ENCODE results near the gene TM9SF3.

TM9SF3 gene

DNA sequence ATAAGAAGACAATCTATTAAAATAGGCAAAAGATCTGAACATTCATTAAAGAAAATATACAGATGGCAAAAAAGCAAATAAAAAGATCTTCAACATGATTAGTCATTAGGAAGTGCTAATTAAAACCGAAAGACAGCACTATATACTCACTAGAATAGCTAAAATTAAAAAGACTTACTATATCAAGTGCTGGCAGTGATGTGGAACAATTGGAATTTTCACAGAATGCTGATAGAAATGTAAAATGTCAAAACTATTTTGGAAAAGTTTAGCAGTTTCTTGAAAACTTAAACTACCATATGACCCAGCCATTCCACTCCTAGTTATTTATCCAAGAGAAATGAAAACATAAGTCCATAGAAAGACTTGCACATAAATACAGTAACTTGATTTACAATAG, 48.1 kb downstream of the TM9SF3 start:
- no peak for DNase-seq (ENCODE audit: low read depth)
- TF ChIP-seq, protein P1, sequence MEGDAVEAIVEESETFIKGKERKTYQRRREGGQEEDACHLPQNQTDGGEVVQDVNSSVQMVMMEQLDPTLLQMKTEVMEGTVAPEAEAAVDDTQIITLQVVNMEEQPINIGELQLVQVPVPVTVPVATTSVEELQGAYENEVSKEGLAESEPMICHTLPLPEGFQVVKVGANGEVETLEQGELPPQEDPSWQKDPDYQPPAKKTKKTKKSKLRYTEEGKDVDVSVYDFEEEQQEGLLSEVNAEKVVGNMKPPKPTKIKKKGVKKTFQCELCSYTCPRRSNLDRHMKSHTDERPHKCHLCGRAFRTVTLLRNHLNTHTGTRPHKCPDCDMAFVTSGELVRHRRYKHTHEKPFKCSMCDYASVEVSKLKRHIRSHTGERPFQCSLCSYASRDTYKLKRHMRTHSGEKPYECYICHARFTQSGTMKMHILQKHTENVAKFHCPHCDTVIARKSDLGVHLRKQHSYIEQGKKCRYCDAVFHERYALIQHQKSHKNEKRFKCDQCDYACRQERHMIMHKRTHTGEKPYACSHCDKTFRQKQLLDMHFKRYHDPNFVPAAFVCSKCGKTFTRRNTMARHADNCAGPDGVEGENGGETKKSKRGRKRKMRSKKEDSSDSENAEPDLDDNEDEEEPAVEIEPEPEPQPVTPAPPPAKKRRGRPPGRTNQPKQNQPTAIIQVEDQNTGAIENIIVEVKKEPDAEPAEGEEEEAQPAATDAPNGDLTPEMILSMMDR (IDR thresholded peaks at IDR 0.05; ENCODE audit: low read depth, low read length, missing control alignments) = no peak
- H3K4me3 ChIP-seq (ENCODE audit: low read depth, low read length) = no peak overlapping the region
- in situ Hi-C loops (cut with HindIII; ENCODE audit: low sequenced_read_pairs) = no loop called here

DNA sequence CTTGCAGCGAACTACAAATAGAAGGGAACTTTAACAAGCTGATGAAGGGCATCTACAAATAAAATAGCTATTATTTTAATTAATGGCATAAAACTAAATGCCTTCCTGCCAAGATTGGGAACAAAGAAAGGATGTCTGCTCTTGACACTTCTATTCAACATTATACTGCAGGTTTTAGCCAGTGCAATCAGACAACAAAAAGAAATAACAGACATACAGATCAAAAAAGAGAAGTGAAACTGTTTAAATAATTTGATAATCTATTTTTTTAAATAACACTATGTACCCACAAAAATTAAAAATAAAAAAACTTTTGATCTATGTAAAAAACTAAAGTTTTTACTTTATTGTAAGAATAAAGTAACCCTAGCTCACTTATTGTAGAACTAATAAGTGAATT, 50.7 kb downstream of the TM9SF3 start:
- TF ChIP-seq, protein P1 (IDR thresholded peaks at IDR 0.05; ENCODE audit: low read depth, low read length, missing control alignments) = no peak
- H3K4me3 ChIP-seq (ENCODE audit: low read depth, low read length) = no peak overlapping the region
- in situ Hi-C loops (cut with HindIII; ENCODE audit: low sequenced_read_pairs) = no loop called here
- no peak for DNase-seq (ENCODE audit: low read depth)

DNA sequence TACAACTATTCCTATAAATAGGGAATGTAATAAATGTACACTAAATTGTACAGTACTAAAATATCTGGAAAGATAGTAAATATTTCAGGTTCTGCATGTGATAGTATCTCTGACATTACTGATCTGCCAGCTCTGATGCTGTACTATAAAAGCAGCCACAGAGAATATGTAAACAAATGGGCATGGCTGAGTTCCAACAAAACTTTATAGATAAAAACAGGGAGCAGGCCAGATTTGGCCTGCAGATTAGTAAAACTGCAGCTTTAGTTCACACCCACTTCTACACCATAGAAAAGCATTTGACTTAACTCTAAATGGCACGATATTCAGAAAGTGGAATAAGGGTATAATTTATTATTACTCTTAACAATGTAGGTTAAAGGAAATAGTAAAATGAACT, 54.3 kb downstream of the TM9SF3 start:
- no peak overlapping the region for H3K4me3 ChIP-seq (ENCODE audit: low read depth, low read length)
- DNase-seq (ENCODE audit: low read depth) = no peak
- in situ Hi-C loops (cut with HindIII; ENCODE audit: low sequenced_read_pairs) = no loop called here
- TF ChIP-seq, protein P1 (IDR thresholded peaks at IDR 0.05; ENCODE audit: low read depth, low read length, missing control alignments) = no peak

DNA sequence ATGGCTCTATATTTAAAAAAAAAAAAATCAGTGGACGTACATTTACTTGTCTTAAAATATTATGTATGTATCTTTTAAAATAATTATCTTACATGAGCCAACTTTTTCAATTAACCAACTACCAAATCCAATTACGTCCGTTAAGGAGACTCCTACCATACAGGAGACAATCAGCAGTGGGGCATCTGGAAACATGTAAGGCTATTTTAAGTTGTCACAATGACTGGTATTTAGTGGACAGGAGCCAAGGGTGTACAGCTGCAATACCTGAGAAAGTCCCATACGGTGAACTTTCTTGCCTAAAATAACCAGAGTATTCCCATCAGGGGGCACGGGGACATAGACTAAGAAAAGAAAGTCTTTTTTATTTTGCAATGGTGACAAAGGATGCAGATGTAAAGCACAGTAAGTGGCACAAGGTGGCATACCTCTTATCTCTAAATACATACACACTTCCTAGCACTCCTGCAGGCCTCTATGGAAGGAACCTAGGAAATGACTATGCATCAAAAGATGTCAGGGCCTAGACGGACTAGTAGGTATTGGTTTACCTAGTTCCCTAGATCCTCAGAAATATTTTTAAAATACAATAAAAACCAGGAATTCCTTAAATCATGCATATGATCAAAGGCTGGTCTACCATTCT, 57.1 kb downstream of the TM9SF3 start:
- TF ChIP-seq, protein P1 (IDR thresholded peaks at IDR 0.05; ENCODE audit: low read depth, low read length, missing control alignments) = no peak
- no peak for DNase-seq (ENCODE audit: low read depth)
- in situ Hi-C loops (cut with HindIII; ENCODE audit: low sequenced_read_pairs) = no loop called here
- H3K4me3 ChIP-seq (ENCODE audit: low read depth, low read length) = no peak overlapping the region

DNA sequence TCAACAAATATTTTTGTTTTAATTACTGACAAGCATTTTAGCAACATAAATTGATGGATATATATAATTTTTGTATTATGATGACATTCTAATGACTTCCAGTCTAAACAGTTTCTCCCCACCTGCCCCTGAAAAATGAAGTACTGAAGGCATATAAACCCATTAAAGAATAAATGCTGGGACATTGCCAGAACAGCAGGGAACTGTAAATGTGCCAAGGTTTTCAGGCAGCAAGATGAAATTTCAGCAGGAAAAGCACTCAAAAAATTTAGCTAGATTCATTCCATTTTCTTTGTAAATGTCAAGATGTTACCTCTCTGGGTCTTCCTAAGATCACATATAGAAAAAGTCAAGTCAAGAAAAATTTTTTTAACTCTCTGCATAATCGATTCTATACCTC, 62.1 kb downstream of the TM9SF3 start:
- TF ChIP-seq, protein P1 (IDR thresholded peaks at IDR 0.05; ENCODE audit: low read depth, low read length, missing control alignments) = no peak
- H3K4me3 ChIP-seq (ENCODE audit: low read depth, low read length) = no peak overlapping the region
- peak; percentile 24 for DNase-seq (ENCODE audit: low read depth)
- in situ Hi-C loops (cut with HindIII; ENCODE audit: low sequenced_read_pairs) = no loop called here

DNA sequence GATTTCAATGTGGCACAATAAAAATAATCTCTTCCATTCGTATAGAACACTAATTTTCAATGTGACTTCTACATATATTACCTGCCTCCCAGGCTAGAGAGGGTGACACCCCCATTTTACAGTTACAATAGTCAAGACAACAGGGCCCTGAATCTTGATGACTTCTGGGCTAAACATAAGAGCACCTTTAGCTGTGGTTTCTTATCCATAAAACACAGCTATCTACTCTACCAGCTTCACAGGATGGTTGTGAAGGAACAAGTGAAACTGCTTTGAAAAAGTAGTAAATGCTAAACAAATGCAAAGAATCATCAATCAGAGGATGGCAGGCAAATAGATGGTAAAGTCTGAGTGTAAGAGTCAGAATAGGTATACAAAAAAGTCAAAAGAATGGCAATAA, 69.5 kb downstream of the TM9SF3 start:
- TF ChIP-seq, protein P1 (IDR thresholded peaks at IDR 0.05; ENCODE audit: low read depth, low read length, missing control alignments) = no peak
- H3K4me3 ChIP-seq (ENCODE audit: low read depth, low read length) = no peak overlapping the region
- in situ Hi-C loops (cut with HindIII; ENCODE audit: low sequenced_read_pairs) = no loop called here
- DNase-seq (ENCODE audit: low read depth) = no peak
